ENCODE results near the gene EDEM1. TPM values are rescaled to one million over a fixed set of nuclear protein-coding genes. Genes with fewer than 3 reads are reported as not detected.

The EDEM1 gene
- total and polyA plus RNA-seq, 10 of the 15 experiments (the other 5 are each of a cell fraction or from before 2014, with no cell fraction given): 18.9 to 138 (median 57.5) TPM

DNA sequence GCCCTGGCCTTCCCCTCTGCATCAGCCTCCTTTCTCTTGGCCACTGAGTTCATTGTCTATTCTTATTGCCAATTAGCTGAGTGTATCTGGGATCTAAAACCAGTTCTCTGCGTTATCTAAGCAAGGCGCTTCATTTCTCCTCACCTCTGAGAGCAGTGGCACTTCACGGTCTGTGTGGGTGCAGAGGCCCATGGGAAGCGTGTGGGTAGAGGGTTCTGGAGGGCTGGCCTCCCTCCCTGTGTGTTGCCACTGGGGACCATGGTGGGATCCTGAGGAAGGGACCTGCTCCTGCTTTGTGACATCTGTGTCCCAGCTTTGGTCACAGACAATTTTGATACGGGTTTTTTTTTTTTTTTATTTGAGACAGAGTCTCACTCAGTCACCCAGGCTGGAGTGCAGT lies 32.7 kb downstream of the EDEM1 start (continued):
- TF ChIP-seq, protein P1, sequence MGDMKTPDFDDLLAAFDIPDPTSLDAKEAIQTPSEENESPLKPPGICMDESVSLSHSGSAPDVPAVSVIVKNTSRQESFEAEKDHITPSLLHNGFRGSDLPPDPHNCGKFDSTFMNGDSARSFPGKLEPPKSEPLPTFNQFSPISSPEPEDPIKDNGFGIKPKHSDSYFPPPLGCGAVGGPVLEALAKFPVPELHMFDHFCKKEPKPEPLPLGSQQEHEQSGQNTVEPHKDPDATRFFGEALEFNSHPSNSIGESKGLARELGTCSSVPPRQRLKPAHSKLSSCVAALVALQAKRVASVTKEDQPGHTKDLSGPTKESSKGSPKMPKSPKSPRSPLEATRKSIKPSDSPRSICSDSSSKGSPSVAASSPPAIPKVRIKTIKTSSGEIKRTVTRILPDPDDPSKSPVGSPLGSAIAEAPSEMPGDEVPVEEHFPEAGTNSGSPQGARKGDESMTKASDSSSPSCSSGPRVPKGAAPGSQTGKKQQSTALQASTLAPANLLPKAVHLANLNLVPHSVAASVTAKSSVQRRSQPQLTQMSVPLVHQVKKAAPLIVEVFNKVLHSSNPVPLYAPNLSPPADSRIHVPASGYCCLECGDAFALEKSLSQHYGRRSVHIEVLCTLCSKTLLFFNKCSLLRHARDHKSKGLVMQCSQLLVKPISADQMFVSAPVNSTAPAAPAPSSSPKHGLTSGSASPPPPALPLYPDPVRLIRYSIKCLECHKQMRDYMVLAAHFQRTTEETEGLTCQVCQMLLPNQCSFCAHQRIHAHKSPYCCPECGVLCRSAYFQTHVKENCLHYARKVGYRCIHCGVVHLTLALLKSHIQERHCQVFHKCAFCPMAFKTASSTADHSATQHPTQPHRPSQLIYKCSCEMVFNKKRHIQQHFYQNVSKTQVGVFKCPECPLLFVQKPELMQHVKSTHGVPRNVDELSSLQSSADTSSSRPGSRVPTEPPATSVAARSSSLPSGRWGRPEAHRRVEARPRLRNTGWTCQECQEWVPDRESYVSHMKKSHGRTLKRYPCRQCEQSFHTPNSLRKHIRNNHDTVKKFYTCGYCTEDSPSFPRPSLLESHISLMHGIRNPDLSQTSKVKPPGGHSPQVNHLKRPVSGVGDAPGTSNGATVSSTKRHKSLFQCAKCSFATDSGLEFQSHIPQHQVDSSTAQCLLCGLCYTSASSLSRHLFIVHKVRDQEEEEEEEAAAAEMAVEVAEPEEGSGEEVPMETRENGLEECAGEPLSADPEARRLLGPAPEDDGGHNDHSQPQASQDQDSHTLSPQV (IDR thresholded peaks at IDR 0.05): no peak
- TF ChIP-seq, protein P2, sequence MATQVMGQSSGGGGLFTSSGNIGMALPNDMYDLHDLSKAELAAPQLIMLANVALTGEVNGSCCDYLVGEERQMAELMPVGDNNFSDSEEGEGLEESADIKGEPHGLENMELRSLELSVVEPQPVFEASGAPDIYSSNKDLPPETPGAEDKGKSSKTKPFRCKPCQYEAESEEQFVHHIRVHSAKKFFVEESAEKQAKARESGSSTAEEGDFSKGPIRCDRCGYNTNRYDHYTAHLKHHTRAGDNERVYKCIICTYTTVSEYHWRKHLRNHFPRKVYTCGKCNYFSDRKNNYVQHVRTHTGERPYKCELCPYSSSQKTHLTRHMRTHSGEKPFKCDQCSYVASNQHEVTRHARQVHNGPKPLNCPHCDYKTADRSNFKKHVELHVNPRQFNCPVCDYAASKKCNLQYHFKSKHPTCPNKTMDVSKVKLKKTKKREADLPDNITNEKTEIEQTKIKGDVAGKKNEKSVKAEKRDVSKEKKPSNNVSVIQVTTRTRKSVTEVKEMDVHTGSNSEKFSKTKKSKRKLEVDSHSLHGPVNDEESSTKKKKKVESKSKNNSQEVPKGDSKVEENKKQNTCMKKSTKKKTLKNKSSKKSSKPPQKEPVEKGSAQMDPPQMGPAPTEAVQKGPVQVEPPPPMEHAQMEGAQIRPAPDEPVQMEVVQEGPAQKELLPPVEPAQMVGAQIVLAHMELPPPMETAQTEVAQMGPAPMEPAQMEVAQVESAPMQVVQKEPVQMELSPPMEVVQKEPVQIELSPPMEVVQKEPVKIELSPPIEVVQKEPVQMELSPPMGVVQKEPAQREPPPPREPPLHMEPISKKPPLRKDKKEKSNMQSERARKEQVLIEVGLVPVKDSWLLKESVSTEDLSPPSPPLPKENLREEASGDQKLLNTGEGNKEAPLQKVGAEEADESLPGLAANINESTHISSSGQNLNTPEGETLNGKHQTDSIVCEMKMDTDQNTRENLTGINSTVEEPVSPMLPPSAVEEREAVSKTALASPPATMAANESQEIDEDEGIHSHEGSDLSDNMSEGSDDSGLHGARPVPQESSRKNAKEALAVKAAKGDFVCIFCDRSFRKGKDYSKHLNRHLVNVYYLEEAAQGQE (IDR thresholded peaks at IDR 0.05; ENCODE audit: low read depth, low read length): no peak
- no peak for TF ChIP-seq YBX1 (IDR thresholded peaks at IDR 0.05)
- TF ChIP-seq NFYB (IDR thresholded peaks at IDR 0.05; ENCODE audit: insufficient read depth, low read depth, low read length): no peak
- TF ChIP-seq CBX3 (IDR thresholded peaks at IDR 0.05; ENCODE audit: borderline replicate concordance, low read depth): no peak
- TF ChIP-seq PML (IDR thresholded peaks at IDR 0.05; ENCODE audit: low read length): peak; percentile 26; the same call in 1 of the 2 replicates
- TF ChIP-seq, protein P3, sequence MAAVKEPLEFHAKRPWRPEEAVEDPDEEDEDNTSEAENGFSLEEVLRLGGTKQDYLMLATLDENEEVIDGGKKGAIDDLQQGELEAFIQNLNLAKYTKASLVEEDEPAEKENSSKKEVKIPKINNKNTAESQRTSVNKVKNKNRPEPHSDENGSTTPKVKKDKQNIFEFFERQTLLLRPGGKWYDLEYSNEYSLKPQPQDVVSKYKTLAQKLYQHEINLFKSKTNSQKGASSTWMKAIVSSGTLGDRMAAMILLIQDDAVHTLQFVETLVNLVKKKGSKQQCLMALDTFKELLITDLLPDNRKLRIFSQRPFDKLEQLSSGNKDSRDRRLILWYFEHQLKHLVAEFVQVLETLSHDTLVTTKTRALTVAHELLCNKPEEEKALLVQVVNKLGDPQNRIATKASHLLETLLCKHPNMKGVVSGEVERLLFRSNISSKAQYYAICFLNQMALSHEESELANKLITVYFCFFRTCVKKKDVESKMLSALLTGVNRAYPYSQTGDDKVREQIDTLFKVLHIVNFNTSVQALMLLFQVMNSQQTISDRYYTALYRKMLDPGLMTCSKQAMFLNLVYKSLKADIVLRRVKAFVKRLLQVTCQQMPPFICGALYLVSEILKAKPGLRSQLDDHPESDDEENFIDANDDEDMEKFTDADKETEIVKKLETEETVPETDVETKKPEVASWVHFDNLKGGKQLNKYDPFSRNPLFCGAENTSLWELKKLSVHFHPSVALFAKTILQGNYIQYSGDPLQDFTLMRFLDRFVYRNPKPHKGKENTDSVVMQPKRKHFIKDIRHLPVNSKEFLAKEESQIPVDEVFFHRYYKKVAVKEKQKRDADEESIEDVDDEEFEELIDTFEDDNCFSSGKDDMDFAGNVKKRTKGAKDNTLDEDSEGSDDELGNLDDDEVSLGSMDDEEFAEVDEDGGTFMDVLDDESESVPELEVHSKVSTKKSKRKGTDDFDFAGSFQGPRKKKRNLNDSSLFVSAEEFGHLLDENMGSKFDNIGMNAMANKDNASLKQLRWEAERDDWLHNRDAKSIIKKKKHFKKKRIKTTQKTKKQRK (IDR thresholded peaks at IDR 0.05; ENCODE audit: low read depth, low read length): no peak
- TF ChIP-seq, protein P4, sequence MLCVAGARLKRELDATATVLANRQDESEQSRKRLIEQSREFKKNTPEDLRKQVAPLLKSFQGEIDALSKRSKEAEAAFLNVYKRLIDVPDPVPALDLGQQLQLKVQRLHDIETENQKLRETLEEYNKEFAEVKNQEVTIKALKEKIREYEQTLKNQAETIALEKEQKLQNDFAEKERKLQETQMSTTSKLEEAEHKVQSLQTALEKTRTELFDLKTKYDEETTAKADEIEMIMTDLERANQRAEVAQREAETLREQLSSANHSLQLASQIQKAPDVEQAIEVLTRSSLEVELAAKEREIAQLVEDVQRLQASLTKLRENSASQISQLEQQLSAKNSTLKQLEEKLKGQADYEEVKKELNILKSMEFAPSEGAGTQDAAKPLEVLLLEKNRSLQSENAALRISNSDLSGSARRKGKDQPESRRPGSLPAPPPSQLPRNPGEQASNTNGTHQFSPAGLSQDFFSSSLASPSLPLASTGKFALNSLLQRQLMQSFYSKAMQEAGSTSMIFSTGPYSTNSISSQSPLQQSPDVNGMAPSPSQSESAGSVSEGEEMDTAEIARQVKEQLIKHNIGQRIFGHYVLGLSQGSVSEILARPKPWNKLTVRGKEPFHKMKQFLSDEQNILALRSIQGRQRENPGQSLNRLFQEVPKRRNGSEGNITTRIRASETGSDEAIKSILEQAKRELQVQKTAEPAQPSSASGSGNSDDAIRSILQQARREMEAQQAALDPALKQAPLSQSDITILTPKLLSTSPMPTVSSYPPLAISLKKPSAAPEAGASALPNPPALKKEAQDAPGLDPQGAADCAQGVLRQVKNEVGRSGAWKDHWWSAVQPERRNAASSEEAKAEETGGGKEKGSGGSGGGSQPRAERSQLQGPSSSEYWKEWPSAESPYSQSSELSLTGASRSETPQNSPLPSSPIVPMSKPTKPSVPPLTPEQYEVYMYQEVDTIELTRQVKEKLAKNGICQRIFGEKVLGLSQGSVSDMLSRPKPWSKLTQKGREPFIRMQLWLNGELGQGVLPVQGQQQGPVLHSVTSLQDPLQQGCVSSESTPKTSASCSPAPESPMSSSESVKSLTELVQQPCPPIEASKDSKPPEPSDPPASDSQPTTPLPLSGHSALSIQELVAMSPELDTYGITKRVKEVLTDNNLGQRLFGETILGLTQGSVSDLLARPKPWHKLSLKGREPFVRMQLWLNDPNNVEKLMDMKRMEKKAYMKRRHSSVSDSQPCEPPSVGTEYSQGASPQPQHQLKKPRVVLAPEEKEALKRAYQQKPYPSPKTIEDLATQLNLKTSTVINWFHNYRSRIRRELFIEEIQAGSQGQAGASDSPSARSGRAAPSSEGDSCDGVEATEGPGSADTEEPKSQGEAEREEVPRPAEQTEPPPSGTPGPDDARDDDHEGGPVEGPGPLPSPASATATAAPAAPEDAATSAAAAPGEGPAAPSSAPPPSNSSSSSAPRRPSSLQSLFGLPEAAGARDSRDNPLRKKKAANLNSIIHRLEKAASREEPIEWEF (IDR thresholded peaks at IDR 0.05; ENCODE audit: insufficient replicate concordance, low read depth, low read length): no peak
- TF ChIP-seq, protein P5, sequence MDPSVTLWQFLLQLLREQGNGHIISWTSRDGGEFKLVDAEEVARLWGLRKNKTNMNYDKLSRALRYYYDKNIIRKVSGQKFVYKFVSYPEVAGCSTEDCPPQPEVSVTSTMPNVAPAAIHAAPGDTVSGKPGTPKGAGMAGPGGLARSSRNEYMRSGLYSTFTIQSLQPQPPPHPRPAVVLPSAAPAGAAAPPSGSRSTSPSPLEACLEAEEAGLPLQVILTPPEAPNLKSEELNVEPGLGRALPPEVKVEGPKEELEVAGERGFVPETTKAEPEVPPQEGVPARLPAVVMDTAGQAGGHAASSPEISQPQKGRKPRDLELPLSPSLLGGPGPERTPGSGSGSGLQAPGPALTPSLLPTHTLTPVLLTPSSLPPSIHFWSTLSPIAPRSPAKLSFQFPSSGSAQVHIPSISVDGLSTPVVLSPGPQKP (IDR thresholded peaks at IDR 0.05; ENCODE audit: low read depth, low read length): no peak
- TF ChIP-seq POLR2AphosphoS2 (IDR thresholded peaks at IDR 0.05; ENCODE audit: low read depth, low read length): peak; percentile 72; the same call in 1 of the 2 replicates
- TF ChIP-seq POLR2A (IDR thresholded peaks at IDR 0.05; ENCODE audit: low read depth, low read length): peak; percentile 53; the same call in 1 of the 2 replicates
- no peak for TF ChIP-seq BCL11A (IDR thresholded peaks at IDR 0.05; ENCODE audit: low read depth, low read length)

Data from GM12878 (cell line).